WI38 (cell line): ENCODE data around the gene ABCB8.

Experiments used
- H3K4me3 ChIP-seq: 2 replicates; pipeline ENCODE4 v1.5.1; 2011; ENCODE audit warnings: low read depth, mild to moderate bottlenecking, control low read depth, low read length
- CTCF ChIP-seq: IDR thresholded peaks from 2 replicates; pipeline ENCODE4 v1.5.1; 2012; ENCODE audit warnings: low read depth, mild to moderate bottlenecking, control low read depth, low read length

The ABCB8 gene

DNA sequence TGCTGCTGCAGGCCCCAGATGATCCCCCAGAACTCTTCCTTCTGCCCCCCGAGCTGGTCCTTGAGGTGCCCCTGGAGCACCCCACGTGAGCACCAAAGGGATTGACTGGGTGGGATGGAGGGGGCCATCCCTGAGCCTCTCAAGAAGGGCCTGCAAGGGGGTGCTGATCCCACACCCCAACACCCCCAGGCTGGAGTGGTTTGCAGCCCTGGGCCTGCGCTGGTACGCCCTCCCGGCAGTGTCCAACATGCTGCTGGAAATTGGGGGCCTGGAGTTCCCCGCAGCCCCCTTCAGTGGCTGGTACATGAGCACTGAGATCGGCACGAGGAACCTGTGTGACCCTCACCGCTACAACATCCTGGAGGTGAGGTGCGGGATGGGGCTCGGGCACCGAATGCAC lies 29.2 kb upstream of the ABCB8 start:
- H3K4me3 ChIP-seq, result no peak overlapping the region
- no peak for TF ChIP-seq CTCF

GRCh38 chr7:150999497-151000230 lies 28.6 kb upstream of the ABCB8 start:
- no peak overlapping the region for H3K4me3 ChIP-seq
- no peak for TF ChIP-seq CTCF

DNA sequence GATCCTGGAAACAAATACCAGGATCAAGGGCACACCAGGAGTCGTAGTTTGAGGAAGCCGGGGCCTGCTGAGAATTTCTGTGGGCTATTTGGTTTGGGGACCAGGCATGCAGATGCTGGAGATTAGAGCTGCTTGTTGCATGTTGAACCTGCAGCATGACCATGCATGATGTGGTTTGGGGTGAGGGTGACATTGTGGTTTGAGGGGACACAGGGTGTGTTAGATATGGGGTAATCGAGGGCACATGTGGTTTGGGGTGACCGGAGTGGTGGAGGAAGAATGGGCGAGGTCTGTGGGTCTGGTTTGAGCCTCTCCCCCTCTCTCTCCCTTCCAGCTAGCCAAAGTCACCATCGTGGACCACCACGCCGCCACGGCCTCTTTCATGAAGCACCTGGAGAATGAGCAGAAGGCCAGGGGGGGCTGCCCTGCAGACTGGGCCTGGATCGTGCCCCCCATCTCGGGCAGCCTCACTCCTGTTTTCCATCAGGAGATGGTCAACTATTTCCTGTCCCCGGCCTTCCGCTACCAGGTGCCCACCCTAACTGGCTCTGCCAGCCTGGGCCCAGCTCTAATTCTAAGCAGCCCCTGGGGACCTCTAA lies 27.3 kb upstream of the ABCB8 start:
- no peak overlapping the region for H3K4me3 ChIP-seq
- no peak for TF ChIP-seq CTCF

- TF ChIP-seq CTCF, result no peak
- no peak overlapping the region for H3K4me3 ChIP-seq
Measured at GRCh38 chr7:151001546-151001945, 26.7 kb upstream of the ABCB8 start.

- H3K4me3 ChIP-seq, result no peak overlapping the region
- TF ChIP-seq CTCF, result no peak
Measured at GRCh38 chr7:151003572-151003971, 24.7 kb upstream of the ABCB8 start.

DNA sequence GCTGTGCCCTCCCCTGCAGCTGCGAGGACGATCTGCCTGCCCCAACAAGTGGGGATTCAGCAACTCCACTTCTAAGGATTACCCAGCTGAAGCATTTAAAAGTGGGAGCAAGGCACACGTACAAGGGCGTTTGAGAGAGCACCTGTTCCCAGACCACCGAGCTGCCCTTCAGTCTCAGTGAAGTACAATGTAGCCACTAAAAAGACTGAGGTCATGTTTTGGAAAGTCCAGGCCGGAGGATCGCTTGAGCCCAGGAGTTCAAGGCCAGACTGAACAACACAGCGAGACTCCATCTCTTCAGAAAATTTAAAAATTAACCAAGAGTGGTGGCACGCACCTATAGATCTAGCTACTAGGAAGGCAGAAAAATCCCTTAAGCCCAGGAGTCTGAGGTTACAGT lies 22.7 kb upstream of the ABCB8 start:
- no peak overlapping the region for H3K4me3 ChIP-seq
- no peak for TF ChIP-seq CTCF

DNA sequence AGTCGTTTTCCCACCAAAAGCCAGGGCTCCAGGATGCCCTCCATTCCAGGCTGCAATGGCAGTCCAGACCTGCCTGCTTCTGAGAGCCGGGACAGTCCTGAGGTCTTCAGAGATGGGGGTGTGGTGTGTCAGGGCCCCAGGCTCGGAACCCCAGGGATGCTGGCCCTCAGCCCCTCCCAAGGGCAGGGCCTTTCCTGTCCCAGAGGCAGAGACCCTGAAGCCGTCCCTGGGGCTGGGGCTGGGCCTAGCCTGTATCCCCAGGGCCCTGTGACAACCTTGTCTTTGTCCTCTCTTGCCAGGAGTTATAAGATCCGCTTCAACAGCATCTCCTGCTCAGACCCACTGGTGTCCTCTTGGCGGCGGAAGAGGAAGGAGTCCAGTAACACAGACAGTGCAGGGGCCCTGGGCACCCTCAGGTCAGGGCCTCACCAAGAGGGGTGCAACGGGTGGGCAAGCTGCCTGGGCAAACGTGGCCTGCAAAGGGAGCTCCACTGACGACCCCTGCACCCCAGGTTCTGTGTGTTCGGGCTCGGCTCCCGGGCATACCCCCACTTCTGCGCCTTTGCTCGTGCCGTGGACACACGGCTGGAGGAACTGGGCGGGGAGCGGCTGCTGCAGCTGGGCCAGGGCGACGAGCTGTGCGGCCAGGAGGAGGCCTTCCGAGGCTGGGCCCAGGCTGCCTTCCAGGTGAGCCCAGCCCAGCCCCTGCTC lies 21.5 kb upstream of the ABCB8 start:
- TF ChIP-seq CTCF, result no peak
- no peak overlapping the region for H3K4me3 ChIP-seq
